Suprapubic skin (tissue), 4 donors: ENCODE results near the gene REV1.

Source experiments
- CTCF ChIP-seq, 2 donors: fragments of 200-600 bp in 1 of 2; fragments of 450-650 bp in 1 of 2; sonication (generic) in 1 of 2; IDR thresholded peaks; one replicate each; pipeline ENCODE4 v1.5.1; 2016 to 2019; ENCODE audit warnings: antibody characterized with exemption in 2 of 2, mild to moderate bottlenecking in 1 of 2, moderate library complexity in 1 of 2
- EP300 ChIP-seq: sonication (generic); formaldehyde crosslinking; IDR thresholded peaks from one replicate; pipeline ENCODE4 v1.6.1; 2017; ENCODE audit warnings: antibody characterized with exemption
- POLR2A ChIP-seq, 2 donors: fragments of 450-650 bp; IDR thresholded peaks; one replicate each; pipeline ENCODE4 v1.6.1; 2017; ENCODE audit warnings: antibody characterized with exemption in 2 of 2, mild to moderate bottlenecking in 2 of 2, moderate library complexity in 2 of 2
- POLR2AphosphoS5 ChIP-seq, 3 donors: sonication (generic); formaldehyde crosslinking; IDR thresholded peaks; one replicate each; pipeline ENCODE4 v1.6.1; 2017; ENCODE audit warnings: antibody characterized with exemption in 3 of 3

GRCh38 chr2:99524056-99524455 is 34.2 kb upstream of the REV1 start:
- TF ChIP-seq CTCF (IDR thresholded peaks at IDR 0.05) (no peak), POLR2A (IDR thresholded peaks at IDR 0.05) (no peak), POLR2AphosphoS5 (IDR thresholded peaks at IDR 0.05) (no peak), EP300 (no peak)
